LNCAP (cell line): Measurements from ENCODE around the gene MAGEA9B.
"Not testable (repeated sequence)": the region's sequence is repeated elsewhere in the genome, so short reads cannot be mapped to it uniquely, and the experiment has no call there.

ENCODE experiments used
- TF ChIP-seq, protein P1 (sequence below): fragments of 450-650 bp; IDR thresholded peaks from 2 replicates; pipeline ENCODE4 v1.5.1; 2017; ENCODE audit warnings: mild to moderate bottlenecking

Gene MAGEA9B

DNA sequence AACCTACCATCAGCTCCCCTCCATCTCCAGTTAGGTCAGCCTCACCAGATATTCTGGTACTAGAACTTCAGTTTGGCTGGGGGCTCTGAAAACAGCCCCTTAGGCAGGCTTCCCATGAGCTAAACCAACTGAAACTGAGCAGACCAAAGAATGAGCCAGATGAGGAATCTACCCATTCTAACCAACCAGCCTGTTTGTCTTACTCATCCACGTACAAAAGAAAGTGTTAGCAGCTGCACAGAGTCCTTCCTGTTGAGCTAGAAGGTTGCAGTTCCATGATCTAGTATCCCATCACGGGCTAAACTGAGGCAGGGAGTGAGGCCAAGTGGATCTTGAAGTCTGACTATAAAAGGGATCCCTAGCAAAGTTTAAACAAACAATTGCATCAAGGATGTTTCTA, 17.5 kb downstream of the MAGEA9B start:
- TF ChIP-seq, protein P1, sequence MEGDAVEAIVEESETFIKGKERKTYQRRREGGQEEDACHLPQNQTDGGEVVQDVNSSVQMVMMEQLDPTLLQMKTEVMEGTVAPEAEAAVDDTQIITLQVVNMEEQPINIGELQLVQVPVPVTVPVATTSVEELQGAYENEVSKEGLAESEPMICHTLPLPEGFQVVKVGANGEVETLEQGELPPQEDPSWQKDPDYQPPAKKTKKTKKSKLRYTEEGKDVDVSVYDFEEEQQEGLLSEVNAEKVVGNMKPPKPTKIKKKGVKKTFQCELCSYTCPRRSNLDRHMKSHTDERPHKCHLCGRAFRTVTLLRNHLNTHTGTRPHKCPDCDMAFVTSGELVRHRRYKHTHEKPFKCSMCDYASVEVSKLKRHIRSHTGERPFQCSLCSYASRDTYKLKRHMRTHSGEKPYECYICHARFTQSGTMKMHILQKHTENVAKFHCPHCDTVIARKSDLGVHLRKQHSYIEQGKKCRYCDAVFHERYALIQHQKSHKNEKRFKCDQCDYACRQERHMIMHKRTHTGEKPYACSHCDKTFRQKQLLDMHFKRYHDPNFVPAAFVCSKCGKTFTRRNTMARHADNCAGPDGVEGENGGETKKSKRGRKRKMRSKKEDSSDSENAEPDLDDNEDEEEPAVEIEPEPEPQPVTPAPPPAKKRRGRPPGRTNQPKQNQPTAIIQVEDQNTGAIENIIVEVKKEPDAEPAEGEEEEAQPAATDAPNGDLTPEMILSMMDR: no peak

DNA sequence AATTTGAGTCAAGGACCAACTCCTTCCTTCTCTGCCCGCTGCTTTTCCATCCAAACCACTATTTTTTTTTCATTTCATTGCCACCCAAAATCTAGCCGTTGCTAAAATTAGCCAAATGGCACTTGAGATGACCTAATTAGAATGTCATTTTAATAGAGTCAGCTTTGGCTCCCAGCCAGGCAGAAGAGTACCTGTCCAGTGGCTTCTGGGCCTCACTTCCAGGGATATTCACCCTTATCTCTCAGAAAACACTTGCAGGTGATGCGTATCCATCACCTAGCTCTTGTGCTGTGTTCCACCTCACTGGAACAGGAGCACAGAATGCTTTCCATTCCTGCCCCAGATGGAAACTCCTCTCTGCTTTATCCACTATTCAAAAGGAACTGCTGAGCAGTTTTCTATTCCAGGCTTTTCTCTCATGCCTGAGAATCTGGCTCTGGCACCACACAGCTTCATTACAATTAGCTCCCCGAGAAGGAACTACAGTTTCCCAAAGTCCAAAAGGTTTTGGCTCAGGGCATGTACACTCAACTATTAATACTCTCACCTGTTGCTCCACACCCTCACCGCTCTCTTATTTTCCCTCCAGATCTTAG, 18.5 kb downstream of the MAGEA9B start:
- TF ChIP-seq, protein P1: no peak

DNA sequence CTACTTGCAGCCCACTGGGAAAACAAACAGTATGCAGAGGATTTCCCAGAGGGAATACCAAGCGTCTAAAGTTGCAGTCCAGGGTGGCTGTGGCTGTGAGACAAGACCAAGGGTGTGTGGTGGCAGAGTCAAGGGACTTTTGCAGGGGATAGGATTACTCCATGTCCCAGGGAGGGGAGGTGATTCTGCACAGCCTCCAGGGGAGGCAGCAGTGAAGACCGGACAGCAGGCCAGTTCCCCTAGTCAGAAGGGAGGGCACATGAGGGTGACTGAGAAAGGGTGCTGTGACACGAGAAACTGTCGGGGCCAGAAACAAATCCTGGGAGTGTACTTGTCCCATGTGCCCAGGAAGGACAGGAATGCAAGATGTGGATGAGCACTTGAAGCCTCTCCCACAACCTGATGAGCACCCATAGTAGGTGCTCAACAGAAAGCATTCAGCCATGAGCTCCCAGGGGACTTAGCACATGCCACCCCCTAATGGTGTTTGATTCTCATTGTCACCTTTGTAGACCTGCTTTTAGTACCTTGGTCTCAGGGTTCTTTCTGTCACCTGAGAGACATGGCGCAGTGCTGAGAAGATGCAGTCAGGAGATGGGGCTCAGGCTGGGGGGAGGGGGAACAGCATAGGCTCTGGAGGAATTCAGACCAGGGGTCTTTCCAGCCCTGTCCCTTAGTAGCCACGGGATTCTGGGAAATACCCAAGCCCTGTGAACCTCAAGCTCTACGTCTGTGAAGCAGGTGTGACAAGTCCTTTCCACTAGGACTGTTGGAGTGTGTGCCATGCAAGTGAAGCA, 19.4 kb downstream of the MAGEA9B start:
- TF ChIP-seq, protein P1: no peak

GRCh38 chrX:149563359-149563758, 23.9 kb downstream of the MAGEA9B start:
- TF ChIP-seq, protein P1: no peak

GRCh38 chrX:149549701-149550100, 37.6 kb downstream of the MAGEA9B start, which contains the start of gene HSFX3:
HSFX3 (minus strand) TSS chrX:149549924; CDS start chrX:149549852, 72 bp downstream.
- TF ChIP-seq, protein P1: not testable (repeated sequence)

DNA sequence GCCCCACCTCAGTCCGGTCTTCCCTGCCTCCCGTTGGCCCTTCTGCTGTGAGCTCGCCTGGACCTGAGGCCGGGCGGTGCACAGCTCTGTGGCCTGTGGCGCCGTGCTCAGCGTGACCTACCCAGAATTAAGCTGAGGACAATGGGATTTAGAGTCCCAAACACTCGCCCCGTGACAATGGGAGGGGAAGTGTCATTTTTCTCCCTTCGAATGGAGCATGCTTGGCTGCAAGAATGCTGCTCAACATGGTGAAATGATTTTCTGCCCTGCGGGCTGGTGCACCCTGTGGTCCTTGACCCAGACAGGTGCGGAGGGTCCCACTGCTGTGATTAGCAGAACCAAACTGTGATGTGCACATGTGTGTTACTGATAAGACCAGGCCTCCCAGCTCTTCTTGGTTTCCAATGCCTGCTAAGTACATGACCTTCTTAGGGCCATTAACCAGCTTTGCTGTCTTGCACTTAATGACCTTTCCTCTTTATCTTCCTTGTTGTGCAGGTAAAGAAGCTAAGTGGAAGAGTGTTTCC, 45.7 kb downstream of the MAGEA9B start:
- TF ChIP-seq, protein P1: no peak

GRCh38 chrX:149540621-149541520, 46.4 kb downstream of the MAGEA9B start, which contains the start of gene EOLA1:
EOLA1 (plus strand) TSS chrX:149541012; CDS start chrX:149545631, 4,619 bp downstream.
- TF ChIP-seq, protein P1: no peak
